HEK293T (cell line): ENCODE data around the gene PNMA8A.

ENCODE experiments used
- ELF4 ChIP-seq: fragments of 450-650 bp; IDR thresholded peaks from 2 replicates; pipeline ENCODE4 v1.6.1; 2017; ENCODE audit warnings: antibody characterized with exemption
- FOXA1 ChIP-seq: fragments of 450-650 bp; IDR thresholded peaks from 2 replicates; pipeline ENCODE4 v1.6.1; 2016; ENCODE audit warnings: mild to moderate bottlenecking
- FOXK2 ChIP-seq: fragments of 450-650 bp; IDR thresholded peaks from 2 replicates; pipeline ENCODE4 v1.6.1; 2016; ENCODE audit warnings: mild to moderate bottlenecking
- FOXM1 ChIP-seq: fragments of 450-650 bp; IDR thresholded peaks from 2 replicates; pipeline ENCODE4 v1.6.1; 2017; ENCODE audit warnings: mild to moderate bottlenecking, borderline replicate concordance
- HDGF ChIP-seq: fragments of 450-650 bp; IDR thresholded peaks from 2 replicates; pipeline ENCODE4 v1.6.1; 2017; ENCODE audit warnings: antibody characterized with exemption, borderline replicate concordance
- LEF1 ChIP-seq: fragments of 450-650 bp; IDR thresholded peaks from 2 replicates; pipeline ENCODE4 v1.6.1; 2017; ENCODE audit warnings: mild to moderate bottlenecking, borderline replicate concordance
- TF ChIP-seq, protein P1 (sequence below): fragments of 450-650 bp; IDR thresholded peaks from 2 replicates; pipeline ENCODE4 v1.6.1; 2016

DNA sequence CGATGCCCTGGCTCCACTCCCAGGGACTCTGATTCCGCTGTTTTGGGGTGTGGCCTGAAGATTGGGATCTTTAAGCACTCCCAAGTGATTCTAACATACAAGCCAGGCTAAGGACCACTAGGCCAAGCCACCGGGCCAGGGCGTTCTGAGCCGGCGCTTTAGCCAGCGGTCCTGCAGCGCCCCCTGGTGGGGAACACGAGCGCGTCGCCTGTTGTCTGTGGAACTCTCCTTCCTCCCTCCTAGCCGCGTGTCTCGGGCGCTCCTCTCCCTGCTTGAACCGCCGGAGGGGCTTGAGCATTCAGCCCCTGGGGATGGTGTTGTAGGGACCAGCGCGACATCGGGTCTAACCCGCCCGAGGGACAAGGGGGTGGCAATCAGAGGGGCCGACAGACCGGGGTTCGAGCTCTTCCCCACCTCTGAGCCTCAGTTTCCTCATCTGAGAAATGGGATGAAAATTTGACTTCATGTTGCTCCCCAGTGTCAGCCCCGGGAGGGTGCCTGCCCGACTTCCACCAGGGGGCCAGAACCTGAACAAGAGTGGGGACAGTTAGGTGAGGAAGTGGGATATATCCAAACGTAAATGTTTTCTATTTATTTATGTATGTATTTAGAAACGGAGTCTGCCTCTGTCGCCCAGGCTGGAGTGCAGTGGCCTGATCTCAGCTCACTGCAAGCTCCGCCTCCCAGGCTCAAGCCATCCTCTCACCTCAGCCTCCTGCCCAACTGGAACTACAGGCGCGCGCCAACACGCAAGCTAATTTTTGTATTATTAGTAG is 42.3 kb upstream of the PNMA8A start:
- no peak for TF ChIP-seq FOXM1
- TF ChIP-seq FOXA1: no peak
- TF ChIP-seq HDGF: no peak
- TF ChIP-seq LEF1: no peak
- no peak for TF ChIP-seq FOXK2
- no peak for TF ChIP-seq ELF4
- TF ChIP-seq, protein P1, sequence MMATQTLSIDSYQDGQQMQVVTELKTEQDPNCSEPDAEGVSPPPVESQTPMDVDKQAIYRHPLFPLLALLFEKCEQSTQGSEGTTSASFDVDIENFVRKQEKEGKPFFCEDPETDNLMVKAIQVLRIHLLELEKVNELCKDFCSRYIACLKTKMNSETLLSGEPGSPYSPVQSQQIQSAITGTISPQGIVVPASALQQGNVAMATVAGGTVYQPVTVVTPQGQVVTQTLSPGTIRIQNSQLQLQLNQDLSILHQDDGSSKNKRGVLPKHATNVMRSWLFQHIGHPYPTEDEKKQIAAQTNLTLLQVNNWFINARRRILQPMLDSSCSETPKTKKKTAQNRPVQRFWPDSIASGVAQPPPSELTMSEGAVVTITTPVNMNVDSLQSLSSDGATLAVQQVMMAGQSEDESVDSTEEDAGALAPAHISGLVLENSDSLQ: peak; percentile 23; the same call in 1 of the 2 replicates
